Activated effector memory CD4-positive, alpha-beta T cell treated with anti-CD3 and anti-CD28 coated beads, Interleukin-2, amount 50 U/mL, for 16 hours (primary cell): Measurements from ENCODE around the gene PSMD5.
A peak's percentile ranks its signal among the peaks of the same experiment; 100 is the strongest.

Experiments
- DNase-seq: peaks from one replicate; pipeline ENCODE4 v3.0.0-alpha.2; 2020

Gene PSMD5

DNA sequence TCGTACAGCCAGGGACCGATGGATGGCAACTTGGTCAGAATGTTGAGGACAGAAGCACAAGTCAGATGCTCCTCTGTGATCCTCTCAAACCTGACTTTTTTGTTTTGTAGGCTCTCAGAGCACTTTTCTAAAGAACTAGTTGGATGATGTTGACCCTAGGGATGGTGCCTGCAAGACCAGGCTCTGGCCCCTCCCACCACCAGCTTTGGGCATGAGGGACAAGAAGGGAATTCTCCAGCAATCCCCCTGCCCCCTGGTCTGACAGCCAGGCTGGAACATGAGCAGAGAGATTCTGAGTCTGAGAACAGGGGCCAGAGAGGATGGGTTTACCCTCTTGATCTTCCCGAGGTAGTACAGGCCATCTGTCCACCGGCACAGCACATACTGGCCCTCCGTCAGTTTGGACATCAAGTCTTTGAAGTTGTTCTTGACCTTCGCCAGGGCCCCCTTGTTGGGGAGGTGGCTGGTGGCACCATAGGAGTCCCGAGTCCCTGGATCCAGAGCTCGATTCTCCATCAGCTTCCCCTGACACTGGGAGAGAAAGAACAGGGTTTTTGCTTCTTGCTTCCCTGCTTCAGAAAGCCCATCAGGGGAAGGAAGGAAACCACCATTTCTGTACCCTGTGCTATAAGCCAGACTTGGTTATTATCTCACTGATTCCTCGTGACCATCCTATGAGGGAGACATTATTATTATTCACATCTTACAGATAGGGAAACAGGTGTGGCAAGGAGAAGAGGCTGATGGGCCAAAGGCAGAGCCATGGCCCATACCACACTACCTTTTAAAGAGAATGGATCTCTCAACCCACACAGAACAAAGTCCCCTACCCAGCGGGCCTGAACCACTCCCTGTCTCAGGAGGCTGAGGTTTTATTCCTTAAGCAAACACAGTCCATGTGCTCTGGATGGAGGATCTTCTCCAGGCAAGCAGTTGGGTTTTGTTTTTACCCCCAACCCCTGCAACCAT is 31.8 kb upstream of the PSMD5 start:
- no peak for DNase-seq

DNA sequence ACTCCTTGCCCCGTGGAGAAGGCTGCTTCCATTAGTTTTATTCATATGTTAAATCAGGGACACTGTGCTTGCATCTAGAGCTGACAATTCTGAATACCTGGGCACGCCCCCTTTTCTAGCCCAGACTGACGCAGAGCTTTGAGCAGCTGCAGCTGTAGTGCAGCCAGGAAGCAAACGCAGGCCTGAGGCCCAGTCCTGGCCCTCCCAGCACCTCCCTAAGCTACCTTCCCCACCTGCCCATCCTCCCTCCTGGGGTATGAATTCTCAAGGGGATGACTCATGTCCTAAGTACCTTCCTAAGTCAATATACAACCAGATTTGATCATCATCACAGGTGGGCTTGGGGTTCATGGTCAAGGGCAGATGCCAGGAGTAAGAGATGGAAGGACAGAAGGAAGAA is 30.8 kb upstream of the PSMD5 start:
- DNase-seq = no peak

DNA sequence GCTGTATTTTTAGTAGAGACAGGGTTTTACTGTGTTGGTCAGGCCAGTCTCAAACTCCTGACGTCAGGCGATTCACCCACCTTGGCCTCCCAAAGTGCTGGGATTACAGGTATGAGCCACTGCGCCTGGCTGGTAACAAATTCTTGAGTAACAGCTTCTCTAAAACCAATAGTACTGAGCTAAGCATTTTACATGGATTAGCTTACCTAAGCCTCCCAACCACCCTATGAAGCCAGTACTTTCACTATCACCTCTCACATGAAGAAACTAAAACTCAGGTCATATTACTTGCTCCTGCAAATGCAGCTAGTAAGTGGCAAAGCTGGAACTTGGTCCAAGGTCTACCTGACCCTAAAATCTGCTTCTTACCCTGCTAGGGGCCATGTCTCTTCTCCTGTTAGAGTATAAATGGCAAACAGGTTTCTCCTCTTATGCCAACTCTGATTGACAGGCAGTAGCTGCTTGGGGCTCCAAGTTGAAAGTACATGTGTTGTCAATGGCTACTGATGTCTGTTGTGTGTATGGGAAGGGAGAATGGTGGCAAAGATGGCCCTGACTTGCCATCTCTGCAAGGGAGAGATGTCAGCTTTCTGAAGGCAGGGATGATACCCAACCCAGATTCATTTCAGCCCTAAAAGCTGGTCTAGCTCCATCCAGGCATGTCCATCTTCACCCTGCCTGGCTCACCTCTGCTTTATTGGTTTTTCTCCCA is 30.2 kb upstream of the PSMD5 start:
- no peak for DNase-seq

DNA sequence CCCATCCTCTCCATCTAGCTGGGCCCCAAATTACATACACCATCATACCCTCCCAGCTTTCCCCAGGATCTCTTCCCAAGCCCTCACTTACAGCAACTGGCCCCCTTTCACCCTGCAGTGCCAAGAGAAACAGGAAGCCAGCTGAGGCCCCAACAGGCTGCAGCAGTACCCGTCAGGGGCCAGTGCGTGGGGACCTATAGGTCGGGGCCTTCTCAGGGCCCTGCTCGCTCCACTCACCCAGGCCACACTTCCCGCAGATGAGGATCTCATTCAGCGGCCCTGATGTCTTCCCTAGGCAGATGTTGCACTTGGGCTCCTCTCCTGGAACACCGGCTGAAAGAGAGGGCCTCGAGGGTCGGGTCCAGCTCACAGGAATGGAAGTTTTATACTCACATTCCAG is 27.5 kb upstream of the PSMD5 start:
- DNase-seq = no peak

DNA sequence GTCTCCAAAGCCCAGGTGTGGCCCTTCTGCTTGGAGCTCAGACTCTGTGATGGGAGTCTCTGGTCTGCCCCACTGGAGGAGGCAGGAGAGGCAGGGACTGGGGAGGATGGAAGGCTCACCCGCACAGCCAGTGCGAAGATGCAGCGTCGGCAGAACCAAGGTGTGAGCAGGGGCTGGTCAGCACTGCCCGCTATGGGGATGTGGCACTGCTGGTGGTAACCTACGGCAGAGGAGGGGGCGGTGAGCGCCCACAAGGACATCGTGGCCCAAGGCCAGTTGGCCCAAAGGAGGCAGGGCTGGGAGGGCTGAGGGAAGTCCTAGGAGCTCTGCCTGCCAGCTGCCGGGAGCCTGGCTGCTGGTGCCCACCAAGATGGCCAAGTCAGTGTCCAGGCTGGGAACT is 27.0 kb upstream of the PSMD5 start:
- peak; percentile 62 for DNase-seq

DNA sequence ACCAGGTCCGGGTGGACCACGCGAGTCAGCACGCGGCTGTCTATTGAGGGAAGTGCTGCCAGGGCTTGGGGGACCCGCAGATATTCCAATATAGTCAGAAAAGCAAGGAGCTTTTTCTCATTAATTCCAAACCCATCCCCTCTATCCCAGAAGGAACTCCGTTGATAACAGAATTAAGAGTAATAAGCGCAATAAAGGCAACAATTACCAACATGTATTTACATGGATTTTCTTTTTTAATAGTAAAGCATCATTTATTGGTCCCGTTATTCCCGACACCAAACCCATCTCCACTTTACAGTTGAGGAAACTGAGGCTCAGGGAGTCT is 26.6 kb upstream of the PSMD5 start:
- no peak for DNase-seq

DNA sequence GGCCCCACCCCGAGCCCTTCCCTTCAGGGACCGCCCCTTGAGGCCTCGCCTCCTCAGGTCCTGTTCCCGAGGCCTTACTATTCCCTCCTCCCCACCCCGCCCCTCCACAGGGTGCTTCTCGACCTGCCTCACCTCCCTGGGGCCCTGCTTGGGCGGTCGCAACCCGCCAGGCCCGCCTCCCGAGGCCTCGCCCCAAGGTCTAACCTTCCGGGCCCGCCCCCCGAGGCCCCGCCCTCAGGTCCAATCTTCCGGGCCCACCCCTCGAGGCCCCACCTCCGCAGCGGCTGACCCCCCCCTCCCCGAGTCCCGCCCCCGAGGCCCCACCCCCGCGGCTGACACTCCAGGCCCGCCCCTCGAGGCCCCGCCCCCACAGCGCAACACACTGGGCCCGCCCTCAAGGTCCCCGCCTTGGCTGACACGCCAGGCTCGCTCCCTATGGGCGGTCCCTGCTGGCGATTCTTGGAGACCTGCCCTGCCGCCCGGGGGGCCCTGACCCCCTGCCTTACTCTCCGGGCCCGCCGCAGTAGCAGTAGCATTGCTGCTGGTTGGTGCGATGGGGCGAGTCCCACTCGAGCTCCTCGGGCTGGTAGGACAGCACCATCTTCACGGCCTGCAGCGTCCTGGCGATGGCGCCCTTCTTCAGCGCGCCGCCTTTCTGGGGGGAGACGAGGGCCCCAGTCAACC is 26.1 kb upstream of the PSMD5 start:
- peak; percentile 98 for DNase-seq

DNA sequence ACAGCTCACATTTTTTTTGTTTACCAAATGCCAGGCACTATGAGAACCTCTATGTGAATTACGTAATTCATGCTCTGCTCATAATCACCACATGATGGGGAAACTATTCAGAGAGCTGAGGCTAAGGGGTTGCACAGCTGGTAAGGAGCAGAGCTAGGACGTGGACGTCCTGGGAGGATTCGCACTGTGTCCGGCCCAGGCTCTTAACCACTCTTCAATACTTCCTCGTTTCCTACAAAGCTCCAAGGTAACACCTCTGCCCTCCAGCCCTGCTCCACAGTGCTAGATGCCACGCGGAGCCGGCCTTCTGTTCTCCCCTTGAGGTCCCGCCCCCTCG is 25.6 kb upstream of the PSMD5 start:
- DNase-seq = no peak

DNA sequence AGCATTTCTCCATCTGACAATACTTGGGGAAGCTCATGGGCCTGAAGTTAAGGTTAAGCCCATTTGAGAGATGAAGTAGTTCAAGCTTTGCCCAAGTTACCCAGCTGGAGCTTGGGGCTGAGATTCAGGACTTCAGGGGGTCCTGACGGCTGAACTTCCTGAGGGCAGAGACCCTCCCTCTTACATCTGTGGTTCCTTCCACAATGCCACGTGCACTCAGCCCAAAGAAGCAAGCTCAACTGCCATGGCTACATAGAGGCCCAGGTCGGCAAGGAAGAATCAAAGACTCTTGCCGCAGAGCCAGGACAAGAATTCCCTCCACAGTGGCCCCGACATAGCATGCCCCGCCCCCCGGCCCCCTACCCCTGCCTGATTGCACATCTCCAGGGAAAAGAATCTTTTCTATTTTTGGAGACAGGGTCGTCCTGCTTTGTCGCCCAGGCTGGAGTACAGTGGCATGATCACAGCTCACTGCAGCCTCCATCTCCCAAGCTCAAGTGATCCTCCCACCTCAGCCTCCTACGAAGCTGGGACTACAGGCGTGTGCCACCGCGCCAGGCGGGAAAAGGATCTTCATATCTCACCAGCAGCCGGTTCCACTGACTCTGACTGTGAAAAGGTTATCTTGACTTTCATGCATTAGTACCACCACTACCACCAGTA is 25.1 kb upstream of the PSMD5 start:
- peak; percentile 62 for DNase-seq

DNA sequence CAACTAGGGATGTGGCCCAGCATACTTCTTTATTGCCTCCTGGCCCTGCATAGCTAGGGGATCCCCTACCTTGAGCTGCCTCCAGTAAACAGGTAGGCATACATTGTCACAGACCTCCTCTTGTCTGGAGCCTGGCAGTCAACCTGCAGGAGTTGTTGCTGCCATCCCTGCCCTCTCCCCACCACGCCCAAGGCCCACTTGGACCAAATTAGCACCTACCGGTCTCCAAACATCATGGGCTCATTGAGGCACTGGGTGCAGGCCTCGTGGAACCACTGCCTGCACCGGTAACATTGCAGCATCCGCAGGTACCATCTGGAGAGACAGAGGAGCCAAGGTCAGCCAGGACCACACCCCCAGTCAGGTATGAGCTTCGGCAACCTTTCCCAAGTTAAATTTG is 23.9 kb upstream of the PSMD5 start:
- peak; percentile 36 for DNase-seq

DNA sequence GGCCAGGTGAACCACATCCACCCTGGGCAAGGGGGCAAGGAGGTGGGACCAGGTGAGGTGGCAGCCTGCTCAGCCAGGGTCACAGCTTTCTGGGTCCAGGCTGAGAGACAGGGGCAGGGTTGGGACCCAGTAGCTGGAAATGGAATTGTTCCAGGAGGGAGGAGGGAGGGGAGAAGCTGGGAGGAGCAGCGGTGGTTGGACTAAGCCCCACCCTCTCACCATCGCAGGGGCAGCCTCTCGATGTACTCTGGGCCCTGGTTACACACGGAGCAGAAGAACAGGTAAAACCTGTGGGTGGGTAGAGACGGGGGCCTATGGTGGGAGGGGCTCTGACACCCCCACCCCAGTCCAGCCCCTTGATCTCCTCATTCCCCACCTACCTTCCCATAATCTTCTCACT is 23.1 kb upstream of the PSMD5 start:
- DNase-seq = no peak

DNA sequence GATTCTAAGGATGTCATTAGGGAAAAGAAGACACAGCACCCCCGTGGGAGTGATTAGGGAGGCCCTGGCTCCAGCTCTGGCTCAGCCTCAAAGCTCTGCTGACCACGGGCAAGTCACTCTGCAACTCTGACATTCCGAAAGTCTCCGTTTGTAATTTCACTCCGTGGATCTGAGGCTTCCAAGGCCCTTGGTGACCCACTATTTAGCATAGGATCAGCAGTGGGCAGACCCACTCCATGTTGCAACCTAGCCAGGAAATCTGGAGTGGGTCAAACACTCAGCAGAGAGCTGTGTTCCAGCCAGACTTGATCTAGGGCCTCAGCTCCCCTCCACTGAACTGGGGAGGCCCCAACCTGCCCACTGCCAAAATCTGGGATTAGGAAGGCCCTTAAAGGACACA is 22.5 kb upstream of the PSMD5 start:
- DNase-seq = no peak

DNA sequence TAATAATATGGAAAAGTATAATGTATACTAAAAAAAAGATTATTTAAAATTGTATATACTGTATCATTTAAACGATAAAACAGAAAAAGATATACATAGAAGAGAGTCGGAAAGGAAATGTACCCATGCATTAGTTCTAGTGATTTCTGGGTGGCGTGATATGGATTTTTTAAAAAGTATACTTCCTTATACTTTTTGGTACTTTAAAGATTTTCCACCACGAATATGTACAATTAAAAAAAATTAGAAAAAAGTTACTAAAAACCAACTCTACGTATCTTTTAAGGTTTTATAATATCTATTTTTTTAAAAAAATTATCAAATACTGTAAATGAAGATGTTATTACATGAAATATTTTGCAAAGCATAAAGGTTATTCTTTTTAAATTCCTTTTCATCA is 22.0 kb upstream of the PSMD5 start:
- no peak for DNase-seq

DNA sequence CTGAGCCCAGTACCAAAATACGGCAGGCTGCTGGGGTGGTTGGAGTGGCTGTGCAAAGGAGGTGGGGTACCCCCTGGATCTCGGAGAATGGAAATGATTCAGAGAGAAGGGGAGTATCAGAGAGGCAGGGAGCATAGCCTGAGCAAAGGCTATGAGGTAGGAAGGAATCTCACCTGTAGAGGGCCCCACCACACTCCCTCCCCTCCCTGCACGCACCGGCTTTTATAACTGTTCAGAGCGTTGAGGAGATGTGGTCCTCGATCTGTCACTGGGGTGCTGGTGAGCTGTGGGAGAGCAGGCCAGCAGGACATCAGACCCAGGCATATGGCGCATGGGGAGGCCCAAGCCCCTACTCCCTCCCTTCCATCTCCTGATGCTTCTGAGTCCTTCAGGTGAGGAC is 21.1 kb upstream of the PSMD5 start:
- peak; percentile 36 for DNase-seq

DNA sequence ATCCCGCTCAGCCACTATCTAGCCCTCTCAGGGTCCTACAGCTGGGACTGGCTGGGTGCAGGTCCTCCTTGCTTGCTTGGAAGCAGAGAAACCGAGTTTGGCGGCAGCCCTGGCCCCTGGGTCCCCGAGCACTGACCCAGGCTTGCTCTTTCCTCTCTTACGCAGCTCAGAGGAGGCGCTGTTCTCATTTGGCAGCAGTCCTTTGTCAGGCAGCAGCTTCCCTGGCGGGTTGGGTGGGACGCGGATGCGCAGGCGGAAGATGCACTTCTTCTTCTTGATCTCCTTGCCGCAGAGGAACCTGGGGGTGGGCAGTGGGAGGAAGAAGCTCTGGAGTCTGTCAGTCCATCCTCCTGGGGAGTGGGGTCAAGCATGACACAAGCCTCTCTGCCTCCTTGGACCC is 19.7 kb upstream of the PSMD5 start:
- peak; percentile 50 for DNase-seq

DNA sequence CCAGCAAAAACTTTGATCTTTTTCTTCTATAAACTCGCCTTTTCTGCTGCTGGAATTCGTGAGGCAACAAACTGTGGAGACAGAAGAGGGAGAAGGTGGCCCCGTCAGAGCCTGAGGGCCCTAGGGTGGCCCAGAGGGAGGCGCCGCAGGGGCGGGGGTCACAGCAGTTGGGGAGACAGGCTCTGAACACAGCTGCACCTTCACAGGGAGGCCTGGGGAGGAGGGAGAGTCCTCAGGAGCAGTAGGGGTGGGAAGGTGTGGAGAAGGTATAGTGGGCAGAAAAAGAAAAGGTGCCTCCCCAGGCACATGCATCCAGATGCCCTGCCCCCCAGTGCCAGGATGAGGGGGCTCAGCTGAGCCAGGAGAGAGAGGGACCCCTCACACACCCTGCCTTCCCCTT is 19.2 kb upstream of the PSMD5 start:
- DNase-seq = peak; percentile 22

DNA sequence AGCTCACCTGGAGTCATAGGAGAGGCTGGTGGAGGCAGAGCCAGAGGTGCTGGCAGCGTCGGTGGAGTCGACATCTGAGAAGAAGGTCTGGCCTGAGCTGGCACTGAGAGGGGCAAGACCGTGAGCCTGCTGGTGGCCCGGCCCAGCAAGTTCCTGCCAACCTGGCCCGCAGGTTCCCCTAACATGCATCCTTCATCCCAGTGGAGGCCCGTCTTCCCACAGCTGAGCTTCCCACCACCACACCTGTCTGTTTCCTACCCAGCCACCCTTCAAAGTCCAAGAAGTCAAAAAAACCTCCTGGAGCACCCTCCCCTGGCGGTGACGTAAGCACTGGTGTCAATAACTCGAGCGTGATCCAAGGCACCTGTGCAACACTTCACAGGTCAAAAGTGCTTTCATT is 17.4 kb upstream of the PSMD5 start:
- no peak for DNase-seq

DNA sequence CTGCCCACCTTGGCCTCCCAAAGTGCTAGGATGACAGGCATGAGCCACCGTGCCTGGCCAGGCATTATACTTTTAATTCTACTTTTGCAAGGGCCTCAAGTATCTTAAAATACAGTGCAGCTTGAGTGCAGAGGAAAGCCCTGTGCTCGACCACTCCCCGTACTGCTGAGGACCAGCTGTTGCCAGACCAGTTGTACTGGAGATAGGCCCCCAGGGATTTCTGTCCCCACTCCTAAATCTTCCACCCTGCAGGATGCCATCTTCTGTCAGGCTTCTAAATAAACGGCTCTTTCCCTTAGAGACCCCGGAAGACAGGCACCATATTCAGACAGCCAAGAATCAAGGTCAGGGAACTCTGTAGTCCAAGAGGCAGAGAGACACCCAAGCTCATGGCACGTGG is 16.6 kb upstream of the PSMD5 start:
- no peak for DNase-seq

DNA sequence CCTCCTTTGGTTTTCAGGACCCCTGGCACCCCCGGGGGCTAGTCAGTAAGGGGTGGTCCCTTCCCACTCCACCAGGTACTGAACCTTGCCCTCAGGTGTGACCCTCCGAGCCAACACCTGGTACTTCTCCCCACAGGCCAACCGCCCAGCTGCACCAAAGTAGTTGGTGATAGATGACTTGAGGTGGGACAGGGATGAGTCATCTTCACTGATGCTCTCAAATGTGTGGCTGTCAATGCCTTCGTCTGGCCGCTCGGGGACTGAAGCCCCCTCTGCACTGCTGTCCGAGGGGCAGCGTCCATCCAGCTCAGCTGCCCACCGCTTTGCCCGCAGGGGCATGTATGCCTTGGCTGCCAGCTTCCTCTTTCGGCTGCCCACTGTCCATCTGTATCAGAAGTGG is 15.2 kb upstream of the PSMD5 start:
- no peak for DNase-seq

DNA sequence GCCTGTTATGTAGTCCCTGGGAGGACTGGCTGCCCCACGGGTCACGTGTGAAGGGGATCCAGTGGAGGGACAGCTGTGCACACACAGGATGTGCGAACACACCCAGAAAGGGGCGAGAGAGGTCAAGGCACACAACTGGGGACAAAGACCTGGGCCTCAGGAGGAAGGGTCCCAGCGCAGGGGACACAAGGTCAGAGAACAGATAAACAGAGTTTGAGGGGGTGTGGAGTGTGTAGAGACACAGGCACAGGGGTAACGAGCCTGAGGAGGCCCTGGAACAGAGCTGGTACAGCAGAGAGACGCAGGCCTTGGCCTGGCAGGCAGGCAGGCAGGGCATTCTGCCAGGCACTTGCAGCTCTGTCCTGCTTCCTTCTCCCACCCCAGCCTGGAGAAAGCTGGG is 14.8 kb upstream of the PSMD5 start:
- DNase-seq = no peak

DNA sequence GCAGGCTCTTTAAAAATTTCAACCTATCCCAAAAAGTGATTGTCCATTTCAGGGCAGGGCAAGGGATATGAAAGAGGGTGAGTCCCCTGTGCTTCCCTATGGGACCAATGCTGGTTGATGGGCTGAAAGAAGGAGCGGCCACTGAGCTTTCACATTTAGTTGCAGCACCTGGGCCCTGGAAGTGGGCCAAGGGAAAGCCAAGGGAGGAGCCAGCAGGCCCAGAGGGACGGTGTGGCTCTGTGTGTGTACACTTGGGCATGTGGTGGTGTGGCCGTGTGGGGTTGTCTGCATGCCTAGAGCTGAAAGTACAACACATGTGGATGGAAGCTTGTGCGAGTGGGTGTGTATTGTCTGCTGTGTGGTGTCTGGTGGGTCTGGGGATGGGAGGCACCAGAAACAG is 14.0 kb upstream of the PSMD5 start:
- DNase-seq = no peak

DNA sequence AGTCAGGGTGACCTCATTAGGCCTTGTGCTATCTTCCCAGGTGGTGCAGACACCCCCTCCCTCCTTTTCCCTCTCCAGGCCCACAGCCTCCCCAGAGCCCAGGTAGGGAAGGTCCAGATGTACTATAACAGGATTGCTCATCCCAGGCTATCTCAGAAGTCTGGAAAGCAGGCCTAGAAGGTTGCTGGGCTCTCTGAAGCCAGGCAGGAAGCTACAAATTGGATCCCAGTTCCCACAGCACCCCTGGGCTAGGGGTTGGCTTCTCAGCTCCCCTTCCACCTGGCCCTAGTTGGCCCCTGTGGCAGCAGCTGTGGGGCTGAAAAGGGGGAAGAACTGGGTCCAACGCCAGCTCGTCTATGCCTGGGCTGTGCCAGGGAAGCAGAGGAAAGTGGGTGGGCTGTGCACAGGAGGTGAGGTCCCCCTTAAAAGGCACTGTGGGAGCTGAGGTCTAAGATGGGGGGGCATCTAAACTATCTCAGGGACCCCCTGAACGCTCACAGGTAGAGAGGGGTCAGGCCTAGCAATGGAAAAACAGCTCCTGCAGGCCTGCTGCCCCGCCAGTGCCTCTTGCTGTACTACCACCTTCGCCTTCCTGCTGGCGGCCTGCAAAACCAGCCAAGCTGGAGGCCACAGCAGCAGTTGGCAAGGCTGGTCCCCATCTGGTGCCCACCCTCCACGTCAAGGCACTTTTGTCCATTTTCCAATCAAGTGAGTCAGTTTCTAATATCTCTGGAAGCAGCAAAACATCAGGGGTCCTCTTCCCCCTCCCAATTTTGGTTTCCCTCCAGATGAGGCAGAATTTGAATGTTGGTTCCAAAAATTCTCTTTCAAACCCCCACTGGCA is 13.3 kb upstream of the PSMD5 start:
- DNase-seq = no peak
